HG03520 (cell line): ENCODE data around the gene ABCA6.
"Not testable (repeated sequence)": the region's sequence is repeated elsewhere in the genome, so short reads cannot be mapped to it uniquely, and the experiment has no call there.

Experiments used
- ATAC-seq: cut with Tn5 transposase; IDR thresholded peaks from one replicate; pipeline ENCODE4 v1.9.1; 2021; ENCODE audit warnings: mild to moderate bottlenecking, moderate library complexity; ENCODE audit not compliant: unreplicated experiment

The ABCA6 gene

GRCh38 chr17:69073392-69073791 is 68.3 kb downstream of the ABCA6 start:
- ATAC-seq: not testable (repeated sequence)

GRCh38 chr17:69072803-69073256 is 68.9 kb downstream of the ABCA6 start:
- not testable (repeated sequence) for ATAC-seq

- not testable (repeated sequence) for ATAC-seq
These were observed 70.5 kb downstream of the ABCA6 start for GRCh38 chr17:69071233-69071586.

- ATAC-seq: not testable (repeated sequence)
These were observed 71.1 kb downstream of the ABCA6 start for GRCh38 chr17:69070378-69071232.

- no peak for ATAC-seq
These were observed 72.4 kb downstream of the ABCA6 start for GRCh38 chr17:69069226-69069750.

GRCh38 chr17:69067274-69068047 is 74.2 kb downstream of the ABCA6 start:
- no peak for ATAC-seq

GRCh38 chr17:69066482-69066881 is 75.2 kb downstream of the ABCA6 start:
- ATAC-seq: no peak

- no peak for ATAC-seq
These were observed 76.6 kb downstream of the ABCA6 start for GRCh38 chr17:69065113-69065512.

GRCh38 chr17:69064476-69064875 is 77.2 kb downstream of the ABCA6 start:
- ATAC-seq: no peak

GRCh38 chr17:69064001-69064400 is 77.7 kb downstream of the ABCA6 start:
- ATAC-seq: no peak

- no peak for ATAC-seq
These were observed 78.7 kb downstream of the ABCA6 start for GRCh38 chr17:69062860-69063581.

GRCh38 chr17:69061721-69062556 is 79.8 kb downstream of the ABCA6 start:
- no peak for ATAC-seq

GRCh38 chr17:69060822-69061221 is 80.9 kb downstream of the ABCA6 start, which contains the start of gene ABCA9:
ABCA9 (minus strand) TSS chr17:69060927; CDS start chr17:69051126, 9,801 bp downstream.
- ATAC-seq: no peak

- no peak for ATAC-seq
These were observed 82.1 kb downstream of the ABCA6 start for GRCh38 chr17:69059458-69060175.

GRCh38 chr17:69058165-69058564 is 83.5 kb downstream of the ABCA6 start:
- no peak for ATAC-seq

GRCh38 chr17:69057280-69057679 is 84.4 kb downstream of the ABCA6 start:
- no peak for ATAC-seq

GRCh38 chr17:69056179-69056823 is 85.4 kb downstream of the ABCA6 start:
- ATAC-seq: no peak

GRCh38 chr17:69055334-69055733 is 86.4 kb downstream of the ABCA6 start:
- ATAC-seq: no peak
